Measurements from ENCODE around the gene MLXIP. TPM values are rescaled to one million over a fixed set of nuclear protein-coding genes. Genes with fewer than 3 reads are reported as not detected.

Gene MLXIP
- polyA plus RNA-seq, 1 donor from 2014 or later: 9.2 TPM

- Histone ChIP-seq H4K20me1 (ENCODE audit: insufficient read depth) (no peaks in the 10 kb centered on the region), H3K36me3 (ENCODE audit: insufficient read depth, low read length) (peaks cover 10% of the 10 kb centered on the region)
- TF ChIP-seq RAD21 (conservative IDR thresholded peaks at IDR 0.05) (no peak), REST (IDR thresholded peaks at IDR 0.05; ENCODE audit: borderline replicate concordance) (no peak), CTCF (IDR thresholded peaks at IDR 0.05; ENCODE audit: poor library complexity, severe bottlenecking) (no peak), EZH2 (IDR thresholded peaks at IDR 0.05; ENCODE audit: borderline replicate concordance, insufficient read depth, low read length, poor library complexity, severe bottlenecking) (no peak), SMC3 (conservative IDR thresholded peaks at IDR 0.05; ENCODE audit: poor library complexity) (no peak), EP300 (conservative IDR thresholded peaks at IDR 0.05; ENCODE audit: poor library complexity, severe bottlenecking) (no peak), TAF1 (IDR thresholded peaks at IDR 0.05; ENCODE audit: low read depth) (no peak), POLR2AphosphoS5 (IDR thresholded peaks at IDR 0.05) (no peak), MXI1 (conservative IDR thresholded peaks at IDR 0.05; ENCODE audit: poor library complexity, severe bottlenecking) (no peak)
Measured at GRCh38 chr12:122145505-122146330, 67.2 kb downstream of the MLXIP start.

GRCh38 chr12:122147514-122148290, 69.1 kb downstream of the MLXIP start:
- Histone ChIP-seq H3K79me2 (replicated peaks; ENCODE audit: insufficient read depth, low read length) (no peaks in the 10 kb centered on the region), H3K27ac (ENCODE audit: low read length) (no peak overlapping the region), H3K4me2 (ENCODE audit: low read length) (no peak overlapping the region), H3K9me3 (ENCODE audit: low read length) (no peaks in the 10 kb centered on the region), H3K9me2 (ENCODE audit: insufficient read depth, low read length) (no peaks in the 10 kb centered on the region), H3K9ac (ENCODE audit: low read length) (no peak overlapping the region), H3K36me3 (ENCODE audit: insufficient read depth, low read length) (peaks cover 6% of the 10 kb centered on the region), H4K20me1 (ENCODE audit: insufficient read depth) (no peaks in the 10 kb centered on the region), H3F3A (ENCODE audit: insufficient read depth, low read length, poor library complexity, severe bottlenecking) (no peaks in the 10 kb centered on the region), H3K27me3 (ENCODE audit: insufficient read depth, low read depth, low read length) (no peaks in the 10 kb centered on the region), H2AFZ (ENCODE audit: low read depth, low read length) (no peak overlapping the region), H3K4me3 (ENCODE audit: low read length) (no peak overlapping the region)
- TF ChIP-seq TAF1 (IDR thresholded peaks at IDR 0.05; ENCODE audit: low read depth) (no peak), MXI1 (conservative IDR thresholded peaks at IDR 0.05; ENCODE audit: poor library complexity, severe bottlenecking) (no peak), REST (IDR thresholded peaks at IDR 0.05; ENCODE audit: borderline replicate concordance) (no peak), EZH2 (IDR thresholded peaks at IDR 0.05; ENCODE audit: borderline replicate concordance, insufficient read depth, low read length, poor library complexity, severe bottlenecking) (no peak), CTCF (IDR thresholded peaks at IDR 0.05; ENCODE audit: poor library complexity, severe bottlenecking) (no peak), EP300 (conservative IDR thresholded peaks at IDR 0.05; ENCODE audit: poor library complexity, severe bottlenecking) (no peak), SMC3 (conservative IDR thresholded peaks at IDR 0.05; ENCODE audit: poor library complexity) (no peak), RAD21 (conservative IDR thresholded peaks at IDR 0.05) (no peak), POLR2AphosphoS5 (IDR thresholded peaks at IDR 0.05) (no peak)

More at GRCh38 chr12:122145505-122146330, 67.2 kb downstream of the MLXIP start:
- Histone ChIP-seq H3K79me2 (replicated peaks; ENCODE audit: insufficient read depth, low read length) (no peaks in the 10 kb centered on the region), H3K27ac (ENCODE audit: low read length) (no peak overlapping the region), H3K9me2 (ENCODE audit: insufficient read depth, low read length) (no peaks in the 10 kb centered on the region), H2AFZ (ENCODE audit: low read depth, low read length) (no peak overlapping the region), H3K9ac (ENCODE audit: low read length) (no peak overlapping the region), H3F3A (ENCODE audit: insufficient read depth, low read length, poor library complexity, severe bottlenecking) (no peaks in the 10 kb centered on the region), H3K27me3 (ENCODE audit: insufficient read depth, low read depth, low read length) (no peaks in the 10 kb centered on the region), H3K9me3 (ENCODE audit: low read length) (no peaks in the 10 kb centered on the region), H3K4me2 (ENCODE audit: low read length) (no peak overlapping the region), H3K4me3 (ENCODE audit: low read length) (no peak overlapping the region)

All from neural cell (in vitro differentiated cells).